H1 (cell line): Measurements from ENCODE around the gene RNASE1. TPM values are rescaled to one million over a fixed set of nuclear protein-coding genes. Genes with fewer than 3 reads are reported as not detected.

Experiments
- CTCF ChIA-PET: fragments of 300-600 bp; sonication (Branson Sonifier 250); formaldehyde crosslinking; loops from one replicate; lab custom pipeline; 2021; ENCODE audit not compliant: partially characterized antibody; lab: Charles Lee
- POLR2A ChIA-PET: fragments of 300-600 bp; sonication (Branson Sonifier 250); formaldehyde crosslinking; loops from one replicate; lab custom pipeline; 2021; ENCODE audit warnings: inconsistent platforms; ENCODE audit not compliant: partially characterized antibody; lab: Charles Lee
- DNase-seq, 2 experiments: peaks; one replicate each; pipeline versions ENCODE4 v3.0.0 to v3.0.0-alpha.2; 2010 to 2022; ENCODE audit warnings: low spot score in 2 of 2, low read depth in 1 of 2, mixed read lengths in 1 of 2
- FAIRE-seq: peaks from 2 replicates; lab custom pipeline; 2011; peaks lifted over from hg19 to GRCh38; lab: Jason Lieb, UNC
- H2AFZ ChIP-seq: 2 replicates; pipeline ENCODE4 v1.8.1; 2012; ENCODE audit warnings: low read length, inconsistent platforms
- H2AK5ac ChIP-seq: 2 replicates; pipeline ENCODE4 v1.6.1; 2013; ENCODE audit warnings: low read depth, low read length
- H2BK120ac ChIP-seq: replicated peaks from 2 replicates; pipeline ENCODE3; 2013; ENCODE audit warnings: low read depth, low read length, inconsistent platforms
- H2BK12ac ChIP-seq: 2 replicates; pipeline ENCODE4 v1.6.1; 2013; ENCODE audit warnings: low read depth, low read length
- H2BK15ac ChIP-seq: 2 replicates; pipeline ENCODE4 v1.6.1; 2013; ENCODE audit warnings: low read length
- H2BK20ac ChIP-seq: 2 replicates; pipeline ENCODE4 v1.6.1; 2013; ENCODE audit warnings: low read length
- H2BK5ac ChIP-seq: 2 replicates; pipeline ENCODE4 v1.6.1; 2013; ENCODE audit warnings: low read depth, low read length
- H3K14ac ChIP-seq: 2 replicates; pipeline ENCODE4 v1.6.1; 2013; ENCODE audit warnings: inconsistent platforms; ENCODE audit not compliant: insufficient read length
- H3K18ac ChIP-seq: 2 replicates; pipeline ENCODE4 v1.6.1; 2013; ENCODE audit warnings: low read length; ENCODE audit errors: extremely low read depth
- H3K23ac ChIP-seq: 2 replicates; pipeline ENCODE4 v1.6.1; 2013; ENCODE audit warnings: inconsistent platforms; ENCODE audit not compliant: insufficient read length
- H3K23me2 ChIP-seq: 2 replicates; pipeline ENCODE4 v1.6.1; 2013; ENCODE audit warnings: low read depth, low read length
- H3K27ac ChIP-seq: 2 replicates; pipeline ENCODE4 v1.6.1; 2011; ENCODE audit warnings: low read depth, low read length, inconsistent platforms
- H3K27me3 ChIP-seq, 4 experiments: replicated peaks in 1 of 4; 1 replicate in 1 of 4; 2 replicates in 3 of 4; pipeline versions ENCODE4 v1.6.1 to v1.8.1; 2011 to 2013; ENCODE audit warnings: low read length in 3 of 4, mild to moderate bottlenecking in 3 of 4, inconsistent platforms in 2 of 4, mixed read lengths in 2 of 4, moderate library complexity in 1 of 4; ENCODE audit not compliant: control insufficient read depth in 3 of 4, insufficient read depth in 3 of 4; ENCODE audit errors: extremely low read depth in 1 of 4
- H3K36me3 ChIP-seq, 4 experiments: 2 replicates each; pipeline versions ENCODE4 v1.6.1 to v1.8.1; 2011 to 2013; ENCODE audit warnings: mild to moderate bottlenecking in 4 of 4, low read length in 3 of 4, moderate library complexity in 2 of 4, control low read depth in 1 of 4, inconsistent platforms in 1 of 4; ENCODE audit not compliant: insufficient read depth in 4 of 4, control insufficient read depth in 2 of 4
- H3K4ac ChIP-seq: replicated peaks from 2 replicates; pipeline ENCODE3; 2013; ENCODE audit warnings: low read length, low read depth, mixed read lengths, inconsistent platforms; ENCODE audit not compliant: insufficient read length
- H3K4me1 ChIP-seq, 4 experiments: replicated peaks in 1 of 4; 1 replicate in 1 of 4; 2 replicates in 3 of 4; pipeline versions ENCODE4 v1.6.1 to v1.8.1; 2011 to 2013; ENCODE audit warnings: low read length in 3 of 4, inconsistent platforms in 2 of 4, mixed read lengths in 1 of 4; ENCODE audit not compliant: insufficient read depth in 4 of 4, control insufficient read depth in 3 of 4
- H3K4me2 ChIP-seq, 2 experiments: 2 replicates each; pipeline versions ENCODE4 v1.6.1 to v1.8.1; 2011 to 2013; ENCODE audit warnings: low read depth in 2 of 2, low read length in 2 of 2, control low read depth in 1 of 2, inconsistent platforms in 1 of 2, mild to moderate bottlenecking in 1 of 2; ENCODE audit not compliant: insufficient read depth in 1 of 2
- H3K4me3 ChIP-seq, 4 experiments: fragments of 200-600, 300-600 bp in 1 of 4; sonication (generic), shearing (Covaris generic), sonication (Bioruptor Twin) in 1 of 4; 2 replicates each; pipeline versions ENCODE4 v1.5.1 to v1.8.1; 2011 to 2016; ENCODE audit warnings: low read length in 4 of 4, low read depth in 3 of 4, control low read depth in 2 of 4, inconsistent platforms in 2 of 4, mild to moderate bottlenecking in 2 of 4, mixed read lengths in 1 of 4, moderate library complexity in 1 of 4; ENCODE audit not compliant: insufficient read depth in 2 of 4; ENCODE audit errors: extremely low read depth in 1 of 4
- H3K56ac ChIP-seq: replicated peaks from 2 replicates; pipeline ENCODE3; 2013; ENCODE audit warnings: low read depth, mild to moderate bottlenecking, mixed read lengths, low read length, inconsistent platforms; ENCODE audit not compliant: insufficient read length
- H3K79me1 ChIP-seq: 2 replicates; pipeline ENCODE4 v1.6.1; 2013; ENCODE audit warnings: low read depth, low read length, control low read depth
- H3K79me2 ChIP-seq, 2 experiments: 2 replicates each; pipeline versions ENCODE4 v1.6.1 to v1.8.1; 2012 to 2013; ENCODE audit warnings: low read length in 2 of 2, mild to moderate bottlenecking in 2 of 2, inconsistent platforms in 1 of 2; ENCODE audit not compliant: insufficient read depth in 2 of 2, control insufficient read depth in 1 of 2
- H3K9ac ChIP-seq, 4 experiments: replicated peaks in 1 of 4; 1 replicate in 1 of 4; 2 replicates in 3 of 4; pipeline versions ENCODE4 v1.6.1 to v1.8.1; 2011 to 2013; ENCODE audit warnings: low read depth in 3 of 4, low read length in 3 of 4, control low read depth in 2 of 4, mild to moderate bottlenecking in 2 of 4, moderate library complexity in 2 of 4, inconsistent platforms in 1 of 4; ENCODE audit errors: extremely low read depth in 1 of 4
- H3K9me3 ChIP-seq, 2 experiments: 2 replicates each; pipeline versions ENCODE4 v1.6.1 to v1.8.1; 2012 to 2013; ENCODE audit warnings: mild to moderate bottlenecking in 2 of 2, moderate library complexity in 2 of 2, control low read depth in 1 of 2, inconsistent platforms in 1 of 2, low read depth in 1 of 2, low read length in 1 of 2, mixed read lengths in 1 of 2; ENCODE audit not compliant: insufficient read depth in 2 of 2
- H4K20me1 ChIP-seq, 2 experiments: replicated peaks in 1 of 2; 2 replicates each; pipeline versions ENCODE3 to v1.8.1; 2011 to 2013; ENCODE audit warnings: inconsistent platforms in 2 of 2, low read length in 2 of 2, mild to moderate bottlenecking in 1 of 2; ENCODE audit not compliant: insufficient read depth in 2 of 2, control insufficient read depth in 1 of 2
- H4K5ac ChIP-seq: 2 replicates; pipeline ENCODE4 v1.6.1; 2013; ENCODE audit warnings: low read length, low read depth, mixed read lengths, inconsistent platforms; ENCODE audit not compliant: insufficient read length
- H4K8ac ChIP-seq: 2 replicates; pipeline ENCODE4 v1.8.0; 2013; ENCODE audit warnings: mild to moderate bottlenecking, moderate library complexity, low read length, inconsistent platforms; ENCODE audit not compliant: insufficient read depth; ENCODE audit errors: extremely low read depth
- H4K91ac ChIP-seq: replicated peaks from 2 replicates; pipeline ENCODE3; 2013; ENCODE audit warnings: low read length, mixed read lengths, inconsistent platforms; ENCODE audit not compliant: insufficient read length
- JUN ChIP-seq: IDR thresholded peaks from 2 replicates; pipeline ENCODE4 v1.6.1; 2011; ENCODE audit warnings: low read depth, mild to moderate bottlenecking, improper control_type of control experiment, low read length
- PHF8 ChIP-seq: fragments of 200-600 bp; sonication (generic); conservative IDR thresholded peaks from 2 replicates; pipeline ENCODE4 v1.7.1; 2012; ENCODE audit warnings: low read depth, mild to moderate bottlenecking, inconsistent platforms, low read length, moderate library complexity
- WGBS, 2 experiments: shearing (Covaris generic) in 1 of 2; methylation state at CpG; one replicate each; pipeline versions ENCODE4 v1.1.6 to v1.1.7; 2013 to 2015; ENCODE audit warnings: low lambda C conversion rate in 2 of 2, mixed read lengths in 2 of 2, inconsistent platforms in 1 of 2, low coverage in 1 of 2, missing lambda C conversion rate in 1 of 2; ENCODE audit not compliant: insufficient replicate concordance in 2 of 2, insufficient coverage in 1 of 2, insufficient read length in 1 of 2; ENCODE audit errors: extremely low coverage in 1 of 2, missing lambda C conversion rate in 1 of 2; 5-methylcytosine and 5-hydroxymethylcytosine counted together
- polyA plus RNA-seq, 7 experiments: library from polyadenylated mRNA; depleted of rRNA in 3 of 7; stranded (reverse) in 5 of 7; unstranded in 2 of 7; fragments of >200 nt in 5 of 7; fragments of 200-250 nt in 2 of 7; gene quantifications; 1 replicate in 5 of 7; 2 replicates in 1 of 7; 4 replicates in 1 of 7; pipeline versions ENCODE4 v1.2.1 to v1.2.3, GENCODE V29; 2011 to 2013; ENCODE audit warnings: missing spikeins in 2 of 7, mixed read lengths in 2 of 7
- total RNA-seq: library from RNA; stranded (reverse); fragmentation: NEBNext Ultra II Directional; extraction: Animal tissue kit (Norgen Biotek cat#: 25700); gene quantifications from 2 replicates; pipeline ENCODE4 v1.2.1, GENCODE V29; 2021
- TF ChIP-seq, protein P1 (sequence below): IDR thresholded peaks from 2 replicates; pipeline ENCODE4 v1.6.1; 2011; ENCODE audit warnings: low read depth, mild to moderate bottlenecking, low read length; ENCODE audit not compliant: insufficient read depth

Gene RNASE1
- total and polyA plus RNA-seq, 2 of the 8 experiments (the other 6 are each of a cell fraction or from before 2014, with no cell fraction given) = 2.2 to 13.4 TPM

- DNase-seq = no peak
- H3K27ac ChIP-seq = no peak overlapping the region
Observed at GRCh38 chr14:20848316-20848954, 45.8 kb upstream of the RNASE1 start.

More at GRCh38 chr14:20848316-20848954, 45.8 kb upstream of the RNASE1 start:
- WGBS, 2 experiments = 77% methylated on average over 9 of the region's 9 CpGs; no CpG with 5 or more reads in 1 of the 2 experiments
- H3K36me3 ChIP-seq = no peaks in the 10 kb centered on the region
- H2AFZ ChIP-seq = no peak overlapping the region
- no peak overlapping the region for H3K4ac ChIP-seq
- H3K9me3 ChIP-seq = no peaks in the 10 kb centered on the region
- H2AK5ac ChIP-seq = no peak overlapping the region
- no peaks in the 10 kb centered on the region for H3K23me2 ChIP-seq
- no peak overlapping the region for H3K4me3 ChIP-seq
- H3K14ac ChIP-seq = no peak overlapping the region
- no peak for FAIRE-seq
- TF ChIP-seq, protein P1, sequence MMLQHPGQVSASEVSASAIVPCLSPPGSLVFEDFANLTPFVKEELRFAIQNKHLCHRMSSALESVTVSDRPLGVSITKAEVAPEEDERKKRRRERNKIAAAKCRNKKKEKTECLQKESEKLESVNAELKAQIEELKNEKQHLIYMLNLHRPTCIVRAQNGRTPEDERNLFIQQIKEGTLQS = no peak
- TF ChIP-seq JUN (no peak), PHF8 (no peak)
- H3K23ac ChIP-seq = no peak overlapping the region
- no peak overlapping the region for H2BK120ac ChIP-seq
- no peak overlapping the region for H3K56ac ChIP-seq
- no peaks in the 10 kb centered on the region for H3K79me1 ChIP-seq
- no peak overlapping the region for H4K8ac ChIP-seq
- H2BK20ac ChIP-seq = 0 out of 2 replicates have a peak overlapping the region, but pooled peaks have one; percentile 15
- no peak overlapping the region for H3K4me2 ChIP-seq
- ChIA-PET CTCF (interaction anchor here (1.0 to 5.0 kb wide), 11 partner anchors 10 to 148 kb away, joined by 3 to 52 read pairs (median 4); no protein-coding TSS in a partner anchor), POLR2A (interaction anchor here (1.2 kb wide), 1 partner anchor 123 kb away, joined by 5 read pairs; no protein-coding TSS in a partner anchor)
- H2BK5ac ChIP-seq = 0 out of 2 replicates have a peak overlapping the region, but pooled peaks have one; percentile 19
- H4K20me1 ChIP-seq = no peaks in the 10 kb centered on the region
- H3K18ac ChIP-seq = no peak overlapping the region
- no peaks in the 10 kb centered on the region for H3K79me2 ChIP-seq
- no peak overlapping the region for H3K9ac ChIP-seq
- H3K27me3 ChIP-seq = no peaks in the 10 kb centered on the region
- no peak overlapping the region for H4K91ac ChIP-seq
- peaks cover 0 to 4% (median 3%) of the 10 kb centered on the region in 4 experiments; a peak in 3 of 7 replicates for H3K4me1 ChIP-seq
- H2BK12ac ChIP-seq = no peak overlapping the region
- H4K5ac ChIP-seq = no peak overlapping the region
- H2BK15ac ChIP-seq = no peak overlapping the region
